OCI-LY3 (cell line): Measurements from ENCODE around the gene PDGFA.
A peak's percentile ranks its signal among the peaks of the same experiment; 100 is the strongest.

Experiments
- H2AFZ ChIP-seq: fragments of 200-600, 300-600 bp; shearing (Covaris generic); 2 replicates; pipeline ENCODE4 v1.6.0; 2014; ENCODE audit warnings: antibody characterized with exemption, low read depth, low read length
- H3K27ac ChIP-seq: fragments of 200-600, 300-600 bp; sonication (generic); 2 replicates; pipeline ENCODE4 v1.5.1; 2014; ENCODE audit warnings: mild to moderate bottlenecking, low read length, moderate library complexity, mixed read lengths
- H3K27me3 ChIP-seq: fragments of 200-600, 300-600 bp; sonication (generic); 2 replicates; pipeline ENCODE4 v1.6.1; 2014; ENCODE audit warnings: low read depth, low read length, mixed read lengths
- H3K36me3 ChIP-seq: fragments of 200-600, 300-600 bp; sonication (generic); replicated peaks from 2 replicates; pipeline ENCODE3; 2014; ENCODE audit warnings: low read depth, low read length, mixed read lengths
- H3K4me1 ChIP-seq: fragments of 300-600, 200-600 bp; sonication (generic); 2 replicates; pipeline ENCODE4 v1.6.1; 2014; ENCODE audit warnings: low read length, mixed read lengths
- H3K4me2 ChIP-seq: fragments of 200-600, 300-600 bp; sonication (generic); 2 replicates; pipeline ENCODE4 v1.6.1; 2014; ENCODE audit warnings: low read length, mixed read lengths
- H3K4me3 ChIP-seq: fragments of 300-600, 200-600 bp; sonication (generic); 2 replicates; pipeline ENCODE4 v1.5.1; 2014; ENCODE audit warnings: antibody characterized with exemption, mild to moderate bottlenecking, low read length, moderate library complexity
- H3K79me2 ChIP-seq: fragments of 300-600, 200-600 bp; shearing (Covaris generic); 2 replicates; pipeline ENCODE4 v1.6.1; 2014; ENCODE audit warnings: mild to moderate bottlenecking, low read length, mixed read lengths
- H3K9ac ChIP-seq: fragments of 300-600, 200-600 bp; shearing (Covaris generic); 2 replicates; pipeline ENCODE4 v1.6.0; 2014; ENCODE audit warnings: mild to moderate bottlenecking, low read length, moderate library complexity
- H3K9me3 ChIP-seq: fragments of 200-600, 300-600 bp; shearing (Covaris generic); 2 replicates; pipeline ENCODE4 v1.6.1; 2014; ENCODE audit warnings: low read length, mixed read lengths; ENCODE audit not compliant: insufficient read depth
- H4K20me1 ChIP-seq: fragments of 200-600, 300-600 bp; sonication (generic); 2 replicates; pipeline ENCODE4 v1.6.1; 2016; ENCODE audit warnings: low read length, mixed read lengths; ENCODE audit not compliant: insufficient read depth
- CTCF ChIP-seq: fragments of 200-600, 300-600 bp; sonication (generic); IDR thresholded peaks from 2 replicates; pipeline ENCODE4 v1.5.1; 2014; ENCODE audit warnings: antibody characterized with exemption, low read length, low read depth
- EZH2phosphoT487 ChIP-seq: fragments of 200-600 bp; shearing (Covaris generic); IDR thresholded peaks from 2 replicates; pipeline ENCODE4 v1.6.1; 2018; ENCODE audit warnings: antibody characterized with exemption, mixed run types, low read depth

PDGFA gene

DNA sequence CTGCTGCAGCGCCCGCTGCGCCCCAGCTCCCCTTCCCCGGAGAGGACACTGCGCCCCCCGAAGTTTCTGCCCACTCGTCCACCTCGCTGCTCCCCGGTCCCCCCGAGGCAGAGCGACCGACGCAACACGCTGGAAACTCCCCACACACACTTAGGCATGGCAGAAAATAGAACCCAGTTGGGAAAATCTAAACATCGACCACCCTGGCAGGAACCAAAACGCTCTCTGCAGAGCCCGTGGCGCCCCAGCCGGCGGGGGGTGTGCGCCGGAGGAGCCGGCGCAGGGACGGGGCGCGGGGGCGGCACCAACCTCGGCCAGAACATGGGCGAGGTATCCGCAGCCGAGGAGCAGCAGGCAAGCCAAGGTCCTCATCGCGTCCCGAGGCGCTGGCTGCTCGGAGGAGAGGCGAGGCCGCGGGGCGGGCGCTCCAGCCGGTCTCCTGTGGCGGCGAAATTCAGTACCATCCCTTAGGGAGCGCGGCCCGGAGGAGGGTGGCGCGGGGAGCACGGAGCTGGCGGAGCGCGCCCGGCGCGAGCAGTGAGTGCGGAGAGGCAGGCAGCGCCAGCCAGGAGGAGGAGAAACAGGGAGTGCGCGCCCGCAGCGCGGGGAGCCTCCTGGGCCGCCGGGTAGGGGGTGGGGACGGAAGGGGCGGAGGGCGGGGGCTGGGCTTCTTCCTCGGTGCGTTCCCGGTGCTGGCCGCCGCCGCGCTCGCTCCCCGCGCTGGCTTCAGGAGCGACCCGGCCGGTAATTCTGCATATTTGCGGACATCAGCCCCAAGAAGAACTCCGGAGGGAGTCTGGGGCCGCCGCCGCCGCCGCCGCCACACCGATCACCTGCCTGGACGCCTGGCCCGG, 789 bp downstream of the PDGFA start:
- Histone ChIP-seq H3K4me2 (peak overlapping the region; percentile 68), H3K9me3 (no peaks in the 10 kb centered on the region), H4K20me1 (no peaks in the 10 kb centered on the region), H3K9ac (peak overlapping the region; percentile 35; the same call in 1 of the 2 replicates), H3K27ac (no peak overlapping the region), H3K4me1 (no peaks in the 10 kb centered on the region), H3K4me3 (peak overlapping the region; percentile 80), H2AFZ (no peak overlapping the region), H3K27me3 (no peaks in the 10 kb centered on the region), H3K79me2 (no peaks in the 10 kb centered on the region), H3K36me3 (no peaks in the 10 kb centered on the region)
- TF ChIP-seq EZH2phosphoT487 (no peak), CTCF (no peak)

GRCh38 chr7:517774-518629, 1.6 kb downstream of the PDGFA start:
- Histone ChIP-seq H4K20me1 (no peaks in the 10 kb centered on the region), H3K79me2 (no peaks in the 10 kb centered on the region), H3K4me1 (no peaks in the 10 kb centered on the region), H2AFZ (no peak overlapping the region), H3K27ac (no peak overlapping the region), H3K9me3 (no peaks in the 10 kb centered on the region), H3K4me3 (peak overlapping the region; percentile 80), H3K4me2 (peak overlapping the region; percentile 68), H3K36me3 (no peaks in the 10 kb centered on the region), H3K9ac (no peak overlapping the region), H3K27me3 (no peaks in the 10 kb centered on the region)
- no peak for TF ChIP-seq CTCF
- TF ChIP-seq EZH2phosphoT487 = no peak

DNA sequence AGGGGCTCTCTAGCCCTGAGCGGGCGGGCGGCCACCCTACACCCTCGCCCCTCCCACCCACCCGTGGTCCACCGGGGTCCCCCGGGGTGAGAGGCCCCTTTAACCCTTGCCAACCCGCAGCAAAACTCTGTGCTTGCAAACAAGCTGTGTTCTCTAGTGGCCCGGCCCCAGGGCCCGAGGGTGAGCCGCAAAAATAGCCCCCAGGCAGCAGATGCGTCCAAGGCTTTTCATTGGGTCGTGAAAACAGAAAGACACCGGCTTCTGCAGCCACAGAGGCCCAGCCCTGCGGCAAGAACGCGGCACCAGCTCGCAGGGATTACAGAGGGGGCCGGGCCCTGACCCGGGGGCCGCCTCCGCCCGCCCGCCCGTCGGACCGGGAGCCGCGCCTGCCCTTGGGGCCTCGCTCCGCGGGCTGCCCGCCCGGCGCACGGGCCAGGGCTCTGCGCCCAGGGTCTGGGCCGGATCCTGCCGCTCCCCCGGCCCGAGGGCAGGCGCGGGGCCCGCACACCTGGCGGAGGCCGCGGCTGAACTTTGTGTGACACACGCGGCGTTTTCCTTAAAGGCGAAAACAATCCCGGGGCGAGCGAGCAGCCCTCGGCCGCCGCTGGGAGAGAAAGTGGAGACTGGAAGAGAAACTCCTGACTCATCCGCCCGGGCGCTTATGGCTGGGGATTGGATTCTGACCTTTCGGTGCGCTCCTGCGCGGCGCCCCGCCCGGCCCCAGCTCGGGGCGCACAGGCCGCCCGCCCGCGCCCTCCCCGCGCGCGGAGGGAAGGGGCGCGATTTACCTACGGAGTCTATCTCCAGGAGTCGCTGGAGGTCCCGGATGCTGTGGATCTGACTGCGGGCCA, 2.8 kb downstream of the PDGFA start:
- Histone ChIP-seq H3K36me3 (no peaks in the 10 kb centered on the region), H3K4me3 (no peak overlapping the region), H2AFZ (no peak overlapping the region), H3K4me1 (no peaks in the 10 kb centered on the region), H3K9ac (no peak overlapping the region), H4K20me1 (no peaks in the 10 kb centered on the region), H3K4me2 (no peak overlapping the region), H3K9me3 (no peaks in the 10 kb centered on the region), H3K27me3 (no peaks in the 10 kb centered on the region), H3K79me2 (no peaks in the 10 kb centered on the region), H3K27ac (no peak overlapping the region)
- no peak for TF ChIP-seq EZH2phosphoT487
- no peak for TF ChIP-seq CTCF
